H1 (cell line): ENCODE data around the gene SLC27A4. TPM values are rescaled to one million over a fixed set of nuclear protein-coding genes. Genes with fewer than 3 reads are reported as not detected.

ENCODE experiments used
- CTCF ChIA-PET: fragments of 300-600 bp; sonication (Branson Sonifier 250); formaldehyde crosslinking; loops from one replicate; lab custom pipeline; 2021; ENCODE audit not compliant: partially characterized antibody; lab: Charles Lee
- POLR2A ChIA-PET: fragments of 300-600 bp; sonication (Branson Sonifier 250); formaldehyde crosslinking; loops from one replicate; lab custom pipeline; 2021; ENCODE audit warnings: inconsistent platforms; ENCODE audit not compliant: partially characterized antibody; lab: Charles Lee
- DNase-seq, 2 experiments: peaks; one replicate each; pipeline versions ENCODE4 v3.0.0 to v3.0.0-alpha.2; 2010 to 2022; ENCODE audit warnings: low spot score in 2 of 2, low read depth in 1 of 2, mixed read lengths in 1 of 2
- FAIRE-seq: peaks from 2 replicates; lab custom pipeline; 2011; peaks lifted over from hg19 to GRCh38; lab: Jason Lieb, UNC
- H2AFZ ChIP-seq: 2 replicates; pipeline ENCODE4 v1.8.1; 2012; ENCODE audit warnings: low read length, inconsistent platforms
- H2AK5ac ChIP-seq: 2 replicates; pipeline ENCODE4 v1.6.1; 2013; ENCODE audit warnings: low read depth, low read length
- H2BK120ac ChIP-seq: replicated peaks from 2 replicates; pipeline ENCODE3; 2013; ENCODE audit warnings: low read depth, low read length, inconsistent platforms
- H2BK12ac ChIP-seq: 2 replicates; pipeline ENCODE4 v1.6.1; 2013; ENCODE audit warnings: low read depth, low read length
- H2BK15ac ChIP-seq: 2 replicates; pipeline ENCODE4 v1.6.1; 2013; ENCODE audit warnings: low read length
- H2BK20ac ChIP-seq: 2 replicates; pipeline ENCODE4 v1.6.1; 2013; ENCODE audit warnings: low read length
- H2BK5ac ChIP-seq: 2 replicates; pipeline ENCODE4 v1.6.1; 2013; ENCODE audit warnings: low read depth, low read length
- H3K14ac ChIP-seq: 2 replicates; pipeline ENCODE4 v1.6.1; 2013; ENCODE audit warnings: inconsistent platforms; ENCODE audit not compliant: insufficient read length
- H3K18ac ChIP-seq: 2 replicates; pipeline ENCODE4 v1.6.1; 2013; ENCODE audit warnings: low read length; ENCODE audit errors: extremely low read depth
- H3K23ac ChIP-seq: 2 replicates; pipeline ENCODE4 v1.6.1; 2013; ENCODE audit warnings: inconsistent platforms; ENCODE audit not compliant: insufficient read length
- H3K23me2 ChIP-seq: 2 replicates; pipeline ENCODE4 v1.6.1; 2013; ENCODE audit warnings: low read depth, low read length
- H3K27ac ChIP-seq: 2 replicates; pipeline ENCODE4 v1.6.1; 2011; ENCODE audit warnings: low read depth, low read length, inconsistent platforms
- H3K27me3 ChIP-seq, 4 experiments: replicated peaks in 1 of 4; 1 replicate in 1 of 4; 2 replicates in 3 of 4; pipeline versions ENCODE4 v1.6.1 to v1.8.1; 2011 to 2013; ENCODE audit warnings: low read length in 3 of 4, mild to moderate bottlenecking in 3 of 4, inconsistent platforms in 2 of 4, mixed read lengths in 2 of 4, moderate library complexity in 1 of 4; ENCODE audit not compliant: control insufficient read depth in 3 of 4, insufficient read depth in 3 of 4; ENCODE audit errors: extremely low read depth in 1 of 4
- H3K36me3 ChIP-seq, 4 experiments: 2 replicates each; pipeline versions ENCODE4 v1.6.1 to v1.8.1; 2011 to 2013; ENCODE audit warnings: mild to moderate bottlenecking in 4 of 4, low read length in 3 of 4, moderate library complexity in 2 of 4, control low read depth in 1 of 4, inconsistent platforms in 1 of 4; ENCODE audit not compliant: insufficient read depth in 4 of 4, control insufficient read depth in 2 of 4
- H3K4ac ChIP-seq: replicated peaks from 2 replicates; pipeline ENCODE3; 2013; ENCODE audit warnings: low read length, low read depth, mixed read lengths, inconsistent platforms; ENCODE audit not compliant: insufficient read length
- H3K4me1 ChIP-seq, 4 experiments: replicated peaks in 1 of 4; 1 replicate in 1 of 4; 2 replicates in 3 of 4; pipeline versions ENCODE4 v1.6.1 to v1.8.1; 2011 to 2013; ENCODE audit warnings: low read length in 3 of 4, inconsistent platforms in 2 of 4, mixed read lengths in 1 of 4; ENCODE audit not compliant: insufficient read depth in 4 of 4, control insufficient read depth in 3 of 4
- H3K4me2 ChIP-seq, 2 experiments: 2 replicates each; pipeline versions ENCODE4 v1.6.1 to v1.8.1; 2011 to 2013; ENCODE audit warnings: low read depth in 2 of 2, low read length in 2 of 2, control low read depth in 1 of 2, inconsistent platforms in 1 of 2, mild to moderate bottlenecking in 1 of 2; ENCODE audit not compliant: insufficient read depth in 1 of 2
- H3K4me3 ChIP-seq, 4 experiments: fragments of 200-600, 300-600 bp in 1 of 4; sonication (generic), shearing (Covaris generic), sonication (Bioruptor Twin) in 1 of 4; 2 replicates each; pipeline versions ENCODE4 v1.5.1 to v1.8.1; 2011 to 2016; ENCODE audit warnings: low read length in 4 of 4, low read depth in 3 of 4, control low read depth in 2 of 4, inconsistent platforms in 2 of 4, mild to moderate bottlenecking in 2 of 4, mixed read lengths in 1 of 4, moderate library complexity in 1 of 4; ENCODE audit not compliant: insufficient read depth in 2 of 4; ENCODE audit errors: extremely low read depth in 1 of 4
- H3K56ac ChIP-seq: replicated peaks from 2 replicates; pipeline ENCODE3; 2013; ENCODE audit warnings: low read depth, mild to moderate bottlenecking, mixed read lengths, low read length, inconsistent platforms; ENCODE audit not compliant: insufficient read length
- H3K79me1 ChIP-seq: 2 replicates; pipeline ENCODE4 v1.6.1; 2013; ENCODE audit warnings: low read depth, low read length, control low read depth
- H3K79me2 ChIP-seq, 2 experiments: 2 replicates each; pipeline versions ENCODE4 v1.6.1 to v1.8.1; 2012 to 2013; ENCODE audit warnings: low read length in 2 of 2, mild to moderate bottlenecking in 2 of 2, inconsistent platforms in 1 of 2; ENCODE audit not compliant: insufficient read depth in 2 of 2, control insufficient read depth in 1 of 2
- H3K9ac ChIP-seq, 4 experiments: replicated peaks in 1 of 4; 1 replicate in 1 of 4; 2 replicates in 3 of 4; pipeline versions ENCODE4 v1.6.1 to v1.8.1; 2011 to 2013; ENCODE audit warnings: low read depth in 3 of 4, low read length in 3 of 4, control low read depth in 2 of 4, mild to moderate bottlenecking in 2 of 4, moderate library complexity in 2 of 4, inconsistent platforms in 1 of 4; ENCODE audit errors: extremely low read depth in 1 of 4
- H3K9me3 ChIP-seq, 2 experiments: 2 replicates each; pipeline versions ENCODE4 v1.6.1 to v1.8.1; 2012 to 2013; ENCODE audit warnings: mild to moderate bottlenecking in 2 of 2, moderate library complexity in 2 of 2, control low read depth in 1 of 2, inconsistent platforms in 1 of 2, low read depth in 1 of 2, low read length in 1 of 2, mixed read lengths in 1 of 2; ENCODE audit not compliant: insufficient read depth in 2 of 2
- H4K20me1 ChIP-seq, 2 experiments: replicated peaks in 1 of 2; 2 replicates each; pipeline versions ENCODE3 to v1.8.1; 2011 to 2013; ENCODE audit warnings: inconsistent platforms in 2 of 2, low read length in 2 of 2, mild to moderate bottlenecking in 1 of 2; ENCODE audit not compliant: insufficient read depth in 2 of 2, control insufficient read depth in 1 of 2
- H4K5ac ChIP-seq: 2 replicates; pipeline ENCODE4 v1.6.1; 2013; ENCODE audit warnings: low read length, low read depth, mixed read lengths, inconsistent platforms; ENCODE audit not compliant: insufficient read length
- H4K8ac ChIP-seq: 2 replicates; pipeline ENCODE4 v1.8.0; 2013; ENCODE audit warnings: mild to moderate bottlenecking, moderate library complexity, low read length, inconsistent platforms; ENCODE audit not compliant: insufficient read depth; ENCODE audit errors: extremely low read depth
- H4K91ac ChIP-seq: replicated peaks from 2 replicates; pipeline ENCODE3; 2013; ENCODE audit warnings: low read length, mixed read lengths, inconsistent platforms; ENCODE audit not compliant: insufficient read length
- EZH2 ChIP-seq: fragments of 200-600 bp; sonication (generic); IDR thresholded peaks from 2 replicates; pipeline ENCODE4 v1.7.1; 2012; ENCODE audit warnings: low read depth, mild to moderate bottlenecking, moderate library complexity, low read length, inconsistent platforms; ENCODE audit not compliant: severe bottlenecking
- JUND ChIP-seq: IDR thresholded peaks from 2 replicates; pipeline ENCODE4 v1.6.1; 2011; ENCODE audit warnings: mild to moderate bottlenecking, improper control_type of control experiment, low read length
- WGBS, 2 experiments: shearing (Covaris generic) in 1 of 2; methylation state at CpG; one replicate each; pipeline versions ENCODE4 v1.1.6 to v1.1.7; 2013 to 2015; ENCODE audit warnings: low lambda C conversion rate in 2 of 2, mixed read lengths in 2 of 2, inconsistent platforms in 1 of 2, low coverage in 1 of 2, missing lambda C conversion rate in 1 of 2; ENCODE audit not compliant: insufficient replicate concordance in 2 of 2, insufficient coverage in 1 of 2, insufficient read length in 1 of 2; ENCODE audit errors: extremely low coverage in 1 of 2, missing lambda C conversion rate in 1 of 2; 5-methylcytosine and 5-hydroxymethylcytosine counted together
- polyA plus RNA-seq, 7 experiments: library from polyadenylated mRNA; depleted of rRNA in 3 of 7; stranded (reverse) in 5 of 7; unstranded in 2 of 7; fragments of >200 nt in 5 of 7; fragments of 200-250 nt in 2 of 7; gene quantifications; 1 replicate in 5 of 7; 2 replicates in 1 of 7; 4 replicates in 1 of 7; pipeline versions ENCODE4 v1.2.1 to v1.2.3, GENCODE V29; 2011 to 2013; ENCODE audit warnings: missing spikeins in 2 of 7, mixed read lengths in 2 of 7
- total RNA-seq: library from RNA; stranded (reverse); fragmentation: NEBNext Ultra II Directional; extraction: Animal tissue kit (Norgen Biotek cat#: 25700); gene quantifications from 2 replicates; pipeline ENCODE4 v1.2.1, GENCODE V29; 2021

The SLC27A4 gene
- total and polyA plus RNA-seq, 2 of the 8 experiments (the other 6 are each of a cell fraction or from before 2014, with no cell fraction given), result 14.9 to 20.5 TPM

GRCh38 chr9:128384801-128385495 is 44.6 kb downstream of the SLC27A4 start:
- Histone ChIP-seq H3K23me2 (peaks cover 2% of the 10 kb centered on the region; the same call in 1 of the 2 replicates), H3K27me3 (peaks cover 23 to 86% (median 77%) of the 10 kb centered on the region in 4 experiments), H3K23ac (no peak overlapping the region), H2BK20ac (peak overlapping the region; percentile 8; the same call in 1 of the 2 replicates), H2BK5ac (peak overlapping the region; percentile 41; the same call in 1 of the 2 replicates), H3K79me1 (0 out of 2 replicates have a peak, but pooled peaks cover 6% of the 10 kb centered on the region), H4K5ac (no peak overlapping the region), H4K20me1 (peaks cover 29 to 37% of the 10 kb centered on the region in 2 experiments), H2BK120ac (no peak overlapping the region), H3K27ac (no peak overlapping the region), H3K4me2 (peak overlapping the region; percentile 25 to 45; a peak in 3 of 4 replicates)
- no peak for FAIRE-seq
- WGBS, 2 experiments, result 72% methylated on average over 5 of the region's 7 CpGs; no CpG with 5 or more reads in 1 of the 2 experiments
- TF ChIP-seq EZH2 (peak; percentile 3), JUND (no peak)
- TF ChIP-seq, all 59 proteins: peak for 1
- H3K4me3 ChIP-seq, result no peak overlapping the region; a peak in 2 of 8 replicates
- peak overlapping the region; percentile 83; the same call in 1 of the 2 replicates for H2BK15ac ChIP-seq
- H2AFZ ChIP-seq, result no peak overlapping the region
- H3K9ac ChIP-seq, result no peak overlapping the region
- no peak overlapping the region for H3K56ac ChIP-seq
- no peaks in the 10 kb centered on the region for H3K79me2 ChIP-seq
- peak overlapping the region; percentile 88; the same call in 1 of the 2 replicates for H2AK5ac ChIP-seq
- H3K18ac ChIP-seq, result peak overlapping the region; percentile 34; the same call in 1 of the 2 replicates
- DNase-seq, result no peak
- H3K4ac ChIP-seq, result no peak overlapping the region
- no peak overlapping the region for H4K91ac ChIP-seq
- no peak overlapping the region for H3K14ac ChIP-seq
- peak overlapping the region; percentile 35; the same call in 1 of the 2 replicates for H2BK12ac ChIP-seq
- peaks cover 26 to 51% (median 40%) of the 10 kb centered on the region in 4 experiments for H3K4me1 ChIP-seq
- ChIA-PET POLR2A (interaction anchor here (1.7 to 5.6 kb wide), 8 partner anchors 10 to 131 kb away, joined by 5 to 63 read pairs (median 18); partner anchors contain the start of genes CERCAM and URM1), CTCF (interaction anchor here (1.3 to 21.9 kb wide), 8 partner anchors 9 to 35 kb away, joined by 4 to 323 read pairs (median 14); partner anchors contain the start of genes CERCAM and URM1)
- no peak overlapping the region for H4K8ac ChIP-seq
- peaks cover 0 to 20% (median 9%) of the 10 kb centered on the region in 4 experiments; a peak in 6 of 8 replicates for H3K36me3 ChIP-seq
- H3K9me3 ChIP-seq, result no peaks in the 10 kb centered on the region
